ENCODE results near the gene LHX4.

- no peak for TF ChIP-seq CTCF (IDR thresholded peaks at IDR 0.05)
- TF ChIP-seq ZFX (IDR thresholded peaks at IDR 0.05; ENCODE audit: borderline replicate concordance), result no peak
These were observed 31.0 kb upstream of the LHX4 start for GRCh38 chr1:180199018-180199417.
